Common myeloid progenitor, CD34-positive (primary cell): ENCODE data around the gene PSMD5.

Source experiments
- CTCF ChIA-PET: fragments of 350-600 bp; sonication (Branson Sonifier 250); formaldehyde crosslinking; loops from one replicate; lab custom pipeline; 2021; ENCODE audit warnings: antibody characterized with exemption; lab: Charles Lee
- POLR2A ChIA-PET: fragments of 350-600 bp; sonication (Branson Sonifier 250); formaldehyde crosslinking; loops from one replicate; lab custom pipeline; 2021; ENCODE audit warnings: antibody characterized with exemption; lab: Charles Lee
- DNase-seq, 3 donors: peaks; one replicate each; pipeline versions ENCODE4 v3.0.0 to v3.0.0-alpha.2; 2013
- H3K27ac ChIP-seq, 2 experiments: 1 replicate in 1 of 2; 2 replicates in 1 of 2; pipeline ENCODE4 v1.7.0; 2013; ENCODE audit warnings: inconsistent platforms in 2 of 2, low read length in 2 of 2, mild to moderate bottlenecking in 2 of 2, low read depth in 1 of 2, moderate library complexity in 1 of 2; ENCODE audit not compliant: severe bottlenecking in 2 of 2, insufficient read depth in 1 of 2, poor library complexity in 1 of 2
- H3K27me3 ChIP-seq, 5 experiments: replicated peaks in 2 of 5; 1 replicate in 3 of 5; 2 replicates in 2 of 5; pipeline versions ENCODE4 v1.6.1 to v1.7.0; 2013; ENCODE audit warnings: low read length in 4 of 5, mild to moderate bottlenecking in 2 of 5, moderate library complexity in 2 of 5, inconsistent platforms in 1 of 5; ENCODE audit not compliant: insufficient read depth in 5 of 5, control insufficient read depth in 4 of 5
- H3K36me3 ChIP-seq, 4 experiments: 1 replicate in 2 of 4; 2 replicates in 2 of 4; pipeline versions ENCODE4 v1.6.1 to v1.7.0; 2013; ENCODE audit warnings: low read length in 3 of 4, control low read depth in 1 of 4, mild to moderate bottlenecking in 1 of 4; ENCODE audit not compliant: control insufficient read depth in 4 of 4, insufficient read depth in 4 of 4
- H3K4me1 ChIP-seq, 4 experiments: 1 replicate in 3 of 4; 2 replicates in 1 of 4; pipeline versions ENCODE4 v1.6.1 to v1.7.1; 2013; ENCODE audit warnings: low read length in 3 of 4, mild to moderate bottlenecking in 3 of 4, control low read depth in 1 of 4, inconsistent platforms in 1 of 4, moderate library complexity in 1 of 4; ENCODE audit not compliant: control insufficient read depth in 4 of 4, insufficient read depth in 4 of 4; ENCODE audit errors: control extremely low read depth in 1 of 4
- H3K4me3 ChIP-seq, 7 experiments: 1 replicate in 4 of 7; 2 replicates in 3 of 7; pipeline versions ENCODE4 v1.5.1 to v1.7.0; 2013; ENCODE audit warnings: mild to moderate bottlenecking in 7 of 7, low read length in 6 of 7, moderate library complexity in 6 of 7, inconsistent platforms in 2 of 7, low read depth in 2 of 7, control low read depth in 1 of 7; ENCODE audit not compliant: insufficient read depth in 4 of 7, control insufficient read depth in 1 of 7; ENCODE audit errors: extremely low read depth in 1 of 7
- H3K9me3 ChIP-seq, 5 experiments: 1 replicate in 4 of 5; 2 replicates in 1 of 5; pipeline versions ENCODE4 v1.6.1 to v1.7.1; 2013; ENCODE audit warnings: low read length in 4 of 5, mild to moderate bottlenecking in 2 of 5, inconsistent platforms in 1 of 5, low read depth in 1 of 5, moderate library complexity in 1 of 5; ENCODE audit not compliant: control insufficient read depth in 4 of 5, insufficient read depth in 2 of 5; ENCODE audit errors: control extremely low read depth in 1 of 5
- WGBS: methylation state at CpG from one replicate; pipeline ENCODE4 v1.1.5; 2013; ENCODE audit not compliant: insufficient coverage; 5-methylcytosine and 5-hydroxymethylcytosine counted together

The PSMD5 gene

GRCh38 chr9:120888626-120889025, 45.9 kb upstream of the PSMD5 start:
- Histone ChIP-seq H3K27ac (no peak overlapping the region), H3K4me1 (peaks cover 13 to 51% (median 43%) of the 10 kb centered on the region in 4 experiments), H3K9me3 (no peaks in the 10 kb centered on the region), H3K36me3 (no peaks in the 10 kb centered on the region), H3K4me3 (no peak overlapping the region), H3K27me3 (no peaks in the 10 kb centered on the region)
- ChIA-PET POLR2A (no interaction called here), CTCF (interaction anchor here (0.7 to 2.4 kb wide), 4 partner anchors 10 to 48 kb away, joined by 3 to 12 read pairs (median 4); no protein-coding TSS in a partner anchor)
- no peak for DNase-seq

DNA sequence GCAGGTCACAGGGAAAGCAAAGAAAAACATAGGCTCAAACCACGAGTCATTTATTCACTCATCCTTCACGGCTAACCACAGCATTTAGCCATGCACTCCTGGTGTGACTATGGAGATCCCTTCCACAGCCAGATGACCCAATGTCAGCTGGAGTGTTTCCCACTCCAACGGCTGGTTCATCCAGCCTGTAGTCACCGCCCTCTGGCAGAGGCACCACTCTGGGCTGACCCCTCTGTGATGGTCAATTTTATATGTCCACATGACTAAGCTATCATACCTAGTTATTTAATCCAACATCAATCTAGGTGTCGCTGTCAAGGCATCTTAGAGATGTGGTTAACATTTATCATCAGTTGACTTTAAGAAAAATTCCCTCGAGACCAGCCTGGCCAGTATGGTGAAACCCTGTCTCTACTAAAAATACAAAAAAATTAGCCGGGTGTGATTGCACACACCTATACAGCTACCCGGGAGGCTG, 43.8 kb upstream of the PSMD5 start:
- Histone ChIP-seq H3K27me3 (no peaks in the 10 kb centered on the region), H3K36me3 (no peaks in the 10 kb centered on the region), H3K4me3 (no peak overlapping the region), H3K4me1 (peaks cover 7 to 35% (median 28%) of the 10 kb centered on the region in 4 experiments), H3K27ac (no peak overlapping the region), H3K9me3 (no peaks in the 10 kb centered on the region)
- DNase-seq = no peak
- CTCF ChIA-PET = interaction anchor here (0.8 to 1.5 kb wide), 10 partner anchors 9 to 175 kb away, joined by 3 to 10 read pairs (median 3); partner anchors contain the start of gene PHF19
- POLR2A ChIA-PET = no interaction called here
- WGBS = 74% methylated on average over 4 of the region's 8 CpGs

GRCh38 chr9:120885958-120886357, 43.2 kb upstream of the PSMD5 start:
- peak in 2 of 3 donors; percentile 74 to 78 for DNase-seq
- H3K27ac ChIP-seq = no peak overlapping the region
- no peak overlapping the region for H3K4me3 ChIP-seq
- 40% methylated on average over 5 of the region's 5 CpGs for WGBS
- H3K27me3 ChIP-seq = no peaks in the 10 kb centered on the region
- H3K36me3 ChIP-seq = no peaks in the 10 kb centered on the region
- CTCF ChIA-PET = interaction anchor here (0.8 to 1.5 kb wide), 9 partner anchors 9 to 176 kb away, joined by 3 to 10 read pairs (median 3); partner anchors contain the start of gene PHF19
- H3K4me1 ChIP-seq = peaks cover 7 to 29% (median 24%) of the 10 kb centered on the region in 4 experiments
- no peaks in the 10 kb centered on the region for H3K9me3 ChIP-seq
- POLR2A ChIA-PET = no interaction called here

DNA sequence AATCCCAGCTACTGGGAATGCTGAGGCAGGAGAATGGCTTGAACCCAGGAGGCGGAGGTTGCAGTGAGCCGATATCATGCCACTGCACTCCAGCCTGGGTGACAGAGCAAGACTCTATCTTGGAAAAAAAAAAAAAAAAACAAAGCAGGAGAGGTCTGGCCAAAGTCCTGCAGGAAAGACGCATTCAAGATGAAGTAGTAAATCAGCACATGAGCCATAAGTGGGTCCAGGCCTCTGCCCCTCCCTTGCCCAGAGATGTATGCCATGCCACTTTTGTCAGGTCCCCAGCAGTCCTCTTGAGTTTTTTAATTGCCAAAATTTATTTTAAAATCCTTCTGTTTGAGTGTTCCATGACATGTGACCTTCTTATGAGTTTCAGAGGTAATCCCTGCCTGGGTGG, 42.7 kb upstream of the PSMD5 start:
- Histone ChIP-seq H3K36me3 (no peaks in the 10 kb centered on the region), H3K27me3 (no peaks in the 10 kb centered on the region), H3K9me3 (no peaks in the 10 kb centered on the region), H3K4me1 (peaks cover 7 to 24% (median 20%) of the 10 kb centered on the region in 4 experiments), H3K27ac (no peak overlapping the region), H3K4me3 (no peak overlapping the region)
- CTCF ChIA-PET = interaction anchor here (0.8 to 1.7 kb wide), 8 partner anchors 8 to 63 kb away, joined by 3 to 10 read pairs (median 4); partner anchors contain the start of gene PHF19
- POLR2A ChIA-PET = no interaction called here
- DNase-seq = no peak
- 71% methylated on average over 2 of the region's 3 CpGs for WGBS

DNA sequence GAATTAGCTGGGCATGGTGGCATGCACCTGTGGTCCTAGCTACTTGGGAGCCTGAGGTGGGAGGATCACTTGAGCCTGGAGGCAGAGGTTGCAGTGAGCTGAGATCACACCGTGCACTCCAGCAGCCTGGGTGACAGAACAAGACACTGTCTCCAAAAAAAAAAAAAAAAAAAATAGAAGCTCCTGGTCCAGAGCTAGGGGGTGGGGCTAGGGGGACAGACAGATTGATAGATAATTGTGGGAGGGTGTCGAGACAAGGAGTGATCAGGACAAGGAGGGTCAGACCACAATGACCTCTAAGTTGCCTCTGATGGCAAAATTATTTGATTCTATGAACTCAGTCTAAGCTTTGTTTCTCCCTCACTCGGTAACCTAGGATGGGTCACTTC, 40.9 kb upstream of the PSMD5 start:
- WGBS = 95% methylated on average over 2 of the region's 3 CpGs
- Histone ChIP-seq H3K27ac (no peak overlapping the region), H3K9me3 (no peaks in the 10 kb centered on the region), H3K4me1 (peaks cover 0 to 28% (median 19%) of the 10 kb centered on the region in 4 experiments), H3K36me3 (no peaks in the 10 kb centered on the region), H3K4me3 (no peak overlapping the region), H3K27me3 (no peaks in the 10 kb centered on the region)
- DNase-seq = no peak
- CTCF ChIA-PET = interaction anchor here (0.7 to 2.2 kb wide), 6 partner anchors 10 to 97 kb away, joined by 3 to 7 read pairs (median 4); no protein-coding TSS in a partner anchor
- POLR2A ChIA-PET = interaction anchor here (1.6 kb wide), 1 partner anchor 9 kb away, joined by 8 read pairs; no protein-coding TSS in a partner anchor

DNA sequence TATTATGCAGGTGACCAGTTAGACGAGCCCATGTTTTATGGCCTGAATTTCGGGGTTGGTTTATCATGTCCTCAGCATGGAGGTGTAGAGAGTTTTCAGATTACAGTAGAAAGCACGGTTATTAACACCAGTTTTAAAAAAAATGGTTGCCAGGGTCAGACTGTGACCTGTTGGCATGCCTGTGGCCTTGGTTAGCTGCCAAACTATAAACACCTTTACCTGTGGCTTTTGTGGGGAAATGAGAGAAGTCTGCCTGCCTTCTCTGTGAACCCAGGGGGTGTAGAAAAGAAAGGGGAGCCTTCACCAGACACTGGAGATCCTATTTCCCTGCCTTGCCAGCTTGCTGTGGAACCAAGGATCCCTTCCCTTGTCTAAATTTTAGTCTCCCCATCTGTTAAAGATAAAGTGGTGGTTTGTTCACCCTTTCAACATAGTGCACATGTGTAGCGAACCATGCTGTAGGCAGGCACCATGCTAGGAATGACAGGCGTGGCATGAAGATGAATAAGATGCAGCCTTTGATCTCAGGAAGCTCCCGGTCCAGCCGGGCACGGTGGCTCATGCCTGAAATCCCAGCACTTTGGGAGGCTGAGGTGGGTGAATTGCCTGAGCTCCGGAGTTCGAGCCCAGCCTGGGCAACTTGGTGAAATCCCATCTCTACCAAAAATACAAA, 40.3 kb upstream of the PSMD5 start:
- POLR2A ChIA-PET = interaction anchor here (1.6 kb wide), 1 partner anchor 10 kb away, joined by 8 read pairs; no protein-coding TSS in a partner anchor
- Histone ChIP-seq H3K36me3 (no peaks in the 10 kb centered on the region), H3K27ac (no peak overlapping the region), H3K4me3 (no peak overlapping the region), H3K4me1 (peaks cover 1 to 33% (median 24%) of the 10 kb centered on the region in 4 experiments), H3K27me3 (no peaks in the 10 kb centered on the region), H3K9me3 (no peaks in the 10 kb centered on the region)
- 93% methylated on average over 9 of the region's 10 CpGs for WGBS
- CTCF ChIA-PET = interaction anchor here (0.7 to 2.2 kb wide), 4 partner anchors 10 to 41 kb away, joined by 3 to 7 read pairs (median 5); no protein-coding TSS in a partner anchor
- DNase-seq = no peak

DNA sequence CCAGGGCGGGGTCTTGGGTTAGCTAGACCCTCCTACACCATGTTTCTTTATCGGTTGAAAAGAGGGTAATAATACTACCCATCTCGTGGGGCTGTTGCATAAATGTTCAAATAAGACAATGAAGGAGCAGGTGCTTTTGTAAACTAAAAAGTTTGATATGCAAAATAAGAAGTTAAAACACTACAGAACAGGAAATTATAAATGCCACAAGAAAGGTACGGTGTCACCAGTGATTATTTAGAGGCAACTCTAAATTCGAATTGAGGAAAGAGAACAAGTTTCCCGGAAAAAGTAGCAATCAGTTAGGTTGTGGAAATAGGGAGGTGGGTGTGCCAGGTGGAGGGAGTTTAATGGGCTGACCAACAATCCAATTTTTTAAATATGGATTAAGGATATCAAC, 36.7 kb upstream of the PSMD5 start:
- peaks cover 8 to 45% (median 32%) of the 10 kb centered on the region in 4 experiments for H3K4me1 ChIP-seq
- no peaks in the 10 kb centered on the region for H3K9me3 ChIP-seq
- DNase-seq = no peak
- WGBS = 100% methylated on average over 1 of the region's 6 CpGs
- POLR2A ChIA-PET = no interaction called here
- no peak overlapping the region for H3K4me3 ChIP-seq
- peaks cover 0 to 11% (median 3%) of the 10 kb centered on the region in 4 experiments for H3K36me3 ChIP-seq
- CTCF ChIA-PET = interaction anchor here (1.0 to 1.5 kb wide), 3 partner anchors 9 to 52 kb away, joined by 3 to 12 read pairs (median 4); no protein-coding TSS in a partner anchor
- no peaks in the 10 kb centered on the region for H3K27me3 ChIP-seq
- peak overlapping the region in 1 of 2 experiments; percentile 25 for H3K27ac ChIP-seq
